Pancreas (tissue), 10 donors: ENCODE measurements around the gene WNT5A. TPM values are rescaled to one million over a fixed set of nuclear protein-coding genes. Genes with fewer than 3 reads are reported as not detected.

ENCODE experiments used
- ATAC-seq, 4 donors: fragments of 200-7000 bp; cut with Tn5 transposase; one replicate each; pipeline versions ENCODE4 v1.8.0 to v1.9.1; 2020; ENCODE audit warnings: mild to moderate bottlenecking in 4 of 4, moderate library complexity in 4 of 4
- DNase-seq, 6 donors: peaks; one replicate each; pipeline ENCODE4 v3.0.0-alpha.2; 2020
- FAIRE-seq: peaks from 2 replicates; lab custom pipeline; 2012; peaks lifted over from hg19 to GRCh38; lab: Jason Lieb, UNC
- H3K27ac ChIP-seq, 4 donors: fragments of 200-600 bp; sonication (generic); 1 replicate in 3 of 4; 2 replicates in 1 of 4; pipeline versions ENCODE4 v1.5.0 to v1.8.0; 2020
- H3K27me3 ChIP-seq, 4 donors: fragments of 200-600 bp; one replicate each; pipeline ENCODE4 v1.8.0; 2021
- H3K36me3 ChIP-seq, 3 donors: fragments of 200-600 bp; sonication (generic) in 1 of 3; one replicate each; pipeline versions ENCODE4 v1.5.0 to v1.8.0; 2020 to 2021
- H3K4me1 ChIP-seq, 3 donors: fragments of 200-600 bp; one replicate each; pipeline ENCODE4 v1.8.0; 2021
- H3K4me3 ChIP-seq, 4 donors: fragments of 200-600 bp; sonication (generic) in 2 of 4; one replicate each; pipeline versions ENCODE4 v1.5.0 to v1.8.0; 2020 to 2021
- H3K9me3 ChIP-seq, 4 donors: fragments of 200-600 bp; one replicate each; pipeline ENCODE4 v1.8.0; 2021
- WGBS, 2 donors: extraction: QIAGEN DNeasy Blood & Tissue Kit; methylation state at CpG; one replicate each; pipeline ENCODE4 v1.1.7; 2013; 5-methylcytosine and 5-hydroxymethylcytosine counted together
- intact Hi-C, 3 donors: fragments of 100-400 bp; cut with DNase I; formaldehyde crosslinking; loops; one replicate each; pipeline versions ENCODE4 v1.11.1 to v1.14.2; 2022
- polyA plus RNA-seq, 2 donors: library from polyadenylated mRNA; stranded (reverse); fragments of 200-250 nt; gene quantifications; one replicate each; pipeline ENCODE4 v1.2.3, GENCODE V29; 2013
- total RNA-seq, 6 donors: library from RNA; stranded (reverse); fragmentation: NEBNext Ultra II Directional in 4 of 6; extraction: Animal tissue kit (Norgen Biotek cat#: 25700) in 4 of 6; gene quantifications; one replicate each; pipeline versions ENCODE4 v1.2.1 to v1.2.4, GENCODE V29; 2021 to 2023
- TF ChIP-seq, protein P1 (sequence below), 4 donors: fragments of 200-600 bp; sonication (generic) in 3 of 4; IDR thresholded peaks; one replicate each; pipeline versions ENCODE4 v1.5.0 to v1.8.0; 2021; ENCODE audit warnings: antibody characterized with exemption in 4 of 4
- donor health status: healthy with polysubstance abuse.
- donor health status: DM: no; HTN: no; CAD: no; lungs with moderate emphysema.
- donor health status: DM: no; HTN: no; CAD: no.
- donor health status: control.
- donor health status: control.
- donor health status: Bipolar disorder and iron deficiency.
- donor health status: DM: yes; HTN: yes; CAD: no.
- donor health status: DM: no; HTN: no; CAD: no.
- donor health status: DM: no; HTN: no; CAD: no.
- donor health status: DM: yes; HTN: yes; CAD: no.

WNT5A gene
- total and polyA plus RNA-seq, 8 donors, result 1.2 to 8.9 (median 4.8) TPM

GRCh38 chr3:55516392-55517030 lies 29.4 kb upstream of the WNT5A start:
- no peak overlapping the region for H3K27ac ChIP-seq
- H3K4me1 ChIP-seq, result no peaks in the 10 kb centered on the region
- DNase-seq, result no peak
- no peak for FAIRE-seq
- ATAC-seq, result no peak
- TF ChIP-seq, protein P1, sequence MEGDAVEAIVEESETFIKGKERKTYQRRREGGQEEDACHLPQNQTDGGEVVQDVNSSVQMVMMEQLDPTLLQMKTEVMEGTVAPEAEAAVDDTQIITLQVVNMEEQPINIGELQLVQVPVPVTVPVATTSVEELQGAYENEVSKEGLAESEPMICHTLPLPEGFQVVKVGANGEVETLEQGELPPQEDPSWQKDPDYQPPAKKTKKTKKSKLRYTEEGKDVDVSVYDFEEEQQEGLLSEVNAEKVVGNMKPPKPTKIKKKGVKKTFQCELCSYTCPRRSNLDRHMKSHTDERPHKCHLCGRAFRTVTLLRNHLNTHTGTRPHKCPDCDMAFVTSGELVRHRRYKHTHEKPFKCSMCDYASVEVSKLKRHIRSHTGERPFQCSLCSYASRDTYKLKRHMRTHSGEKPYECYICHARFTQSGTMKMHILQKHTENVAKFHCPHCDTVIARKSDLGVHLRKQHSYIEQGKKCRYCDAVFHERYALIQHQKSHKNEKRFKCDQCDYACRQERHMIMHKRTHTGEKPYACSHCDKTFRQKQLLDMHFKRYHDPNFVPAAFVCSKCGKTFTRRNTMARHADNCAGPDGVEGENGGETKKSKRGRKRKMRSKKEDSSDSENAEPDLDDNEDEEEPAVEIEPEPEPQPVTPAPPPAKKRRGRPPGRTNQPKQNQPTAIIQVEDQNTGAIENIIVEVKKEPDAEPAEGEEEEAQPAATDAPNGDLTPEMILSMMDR (IDR thresholded peaks at IDR 0.05), result no peak
- 89 to 91% methylated on average over 10 of the region's 10 CpGs for WGBS, 2 donors
- intact Hi-C loops, result no loop called here
- no peak overlapping the region for H3K4me3 ChIP-seq
- H3K36me3 ChIP-seq, result no peaks in the 10 kb centered on the region
- H3K27me3 ChIP-seq, result no peaks in the 10 kb centered on the region
- H3K9me3 ChIP-seq, result no peaks in the 10 kb centered on the region

GRCh38 chr3:55515550-55516246 lies 28.6 kb upstream of the WNT5A start:
- no peak for DNase-seq
- TF ChIP-seq, protein P1 (IDR thresholded peaks at IDR 0.05), result no peak
- ATAC-seq, result no peak
- no peaks in the 10 kb centered on the region for H3K36me3 ChIP-seq
- no peaks in the 10 kb centered on the region for H3K9me3 ChIP-seq
- no peak overlapping the region for H3K4me3 ChIP-seq
- intact Hi-C loops, result no loop called here
- no peaks in the 10 kb centered on the region for H3K4me1 ChIP-seq
- H3K27me3 ChIP-seq, result no peaks in the 10 kb centered on the region
- FAIRE-seq, result no peak
- no peak overlapping the region for H3K27ac ChIP-seq
- 72 to 73% methylated on average over 14 of the region's 14 CpGs for WGBS, 2 donors

- H3K4me1 ChIP-seq, result no peaks in the 10 kb centered on the region
- 34% methylated on average over 3 of the region's 3 CpGs for WGBS, 2 donors
- no peaks in the 10 kb centered on the region for H3K27me3 ChIP-seq
- no peak for ATAC-seq
- H3K27ac ChIP-seq, result no peak overlapping the region
- intact Hi-C loops, result no loop called here
- H3K4me3 ChIP-seq, result no peak overlapping the region
- TF ChIP-seq, protein P1 (IDR thresholded peaks at IDR 0.05), result no peak
- DNase-seq, result no peak
- H3K36me3 ChIP-seq, result no peaks in the 10 kb centered on the region
- FAIRE-seq, result no peak
- no peaks in the 10 kb centered on the region for H3K9me3 ChIP-seq
Observed at GRCh38 chr3:55514962-55515361, 27.9 kb upstream of the WNT5A start.

- intact Hi-C loops, result no loop called here
- no peaks in the 10 kb centered on the region for H3K36me3 ChIP-seq
- 75 to 78% methylated on average over 11 of the region's 11 CpGs for WGBS, 2 donors
- TF ChIP-seq, protein P1 (IDR thresholded peaks at IDR 0.05), result no peak
- H3K4me1 ChIP-seq, result no peaks in the 10 kb centered on the region
- H3K27ac ChIP-seq, result no peak overlapping the region
- DNase-seq, result no peak
- no peaks in the 10 kb centered on the region for H3K27me3 ChIP-seq
- no peak overlapping the region for H3K4me3 ChIP-seq
- H3K9me3 ChIP-seq, result no peaks in the 10 kb centered on the region
- no peak for FAIRE-seq
- ATAC-seq, result no peak
Observed at GRCh38 chr3:55512571-55513343, 25.7 kb upstream of the WNT5A start.
